BE2C (cell line): Measurements from ENCODE around the gene IL3.

Experiments
- DNase-seq: peaks from one replicate; pipeline ENCODE4 v3.0.0-alpha.2; 2020
- H3K27me3 ChIP-seq: fragments of 250-450 bp; sonication (Bioruptor Pico); 2 replicates; pipeline ENCODE4 v1.5.1; 2020; ENCODE audit warnings: mild to moderate bottlenecking
- H3K36me3 ChIP-seq: fragments of 250-450 bp; sonication (Bioruptor Pico); 2 replicates; pipeline ENCODE4 v1.5.1; 2020; ENCODE audit warnings: mild to moderate bottlenecking
- H3K4me1 ChIP-seq: fragments of 250-450 bp; sonication (Bioruptor Pico); 2 replicates; pipeline ENCODE4 v1.5.1; 2020
- H3K4me3 ChIP-seq: 2 replicates; pipeline ENCODE4 v1.5.1; 2011; ENCODE audit warnings: low read depth, low read length
- H3K9me3 ChIP-seq: fragments of 250-450 bp; sonication (Bioruptor Pico); 2 replicates; pipeline ENCODE4 v1.5.1; 2020
- CTCF ChIP-seq: IDR thresholded peaks from 2 replicates; pipeline ENCODE4 v1.5.1; 2012; ENCODE audit warnings: mild to moderate bottlenecking, low read depth, low read length

IL3 gene

GRCh38 chr5:132064140-132064539 lies 3.7 kb downstream of the IL3 start:
- DNase-seq = no peak
- H3K4me3 ChIP-seq = no peak overlapping the region
- no peaks in the 10 kb centered on the region for H3K27me3 ChIP-seq
- H3K4me1 ChIP-seq = peaks cover 4% of the 10 kb centered on the region
- H3K36me3 ChIP-seq = no peaks in the 10 kb centered on the region
- no peak for TF ChIP-seq CTCF
- no peaks in the 10 kb centered on the region for H3K9me3 ChIP-seq

GRCh38 chr5:132064738-132065331 lies 4.4 kb downstream of the IL3 start:
- no peaks in the 10 kb centered on the region for H3K9me3 ChIP-seq
- H3K36me3 ChIP-seq = no peaks in the 10 kb centered on the region
- H3K4me3 ChIP-seq = no peak overlapping the region
- H3K27me3 ChIP-seq = no peaks in the 10 kb centered on the region
- TF ChIP-seq CTCF = peak; percentile 99
- H3K4me1 ChIP-seq = peaks cover 4% of the 10 kb centered on the region
- DNase-seq = peak; percentile 86

- H3K9me3 ChIP-seq = no peaks in the 10 kb centered on the region
- TF ChIP-seq CTCF = peak; percentile 78
- peak; percentile 82 for DNase-seq
- H3K27me3 ChIP-seq = no peaks in the 10 kb centered on the region
- peaks cover 4% of the 10 kb centered on the region for H3K4me1 ChIP-seq
- H3K4me3 ChIP-seq = no peak overlapping the region
- no peaks in the 10 kb centered on the region for H3K36me3 ChIP-seq
Observed at GRCh38 chr5:132065351-132065937, 5.0 kb downstream of the IL3 start.

GRCh38 chr5:132065951-132066701 lies 5.7 kb downstream of the IL3 start:
- TF ChIP-seq CTCF = no peak
- H3K27me3 ChIP-seq = no peaks in the 10 kb centered on the region
- no peak for DNase-seq
- no peaks in the 10 kb centered on the region for H3K9me3 ChIP-seq
- H3K36me3 ChIP-seq = no peaks in the 10 kb centered on the region
- H3K4me3 ChIP-seq = no peak overlapping the region
- H3K4me1 ChIP-seq = peaks cover 4% of the 10 kb centered on the region

- H3K36me3 ChIP-seq = no peaks in the 10 kb centered on the region
- H3K4me3 ChIP-seq = no peak overlapping the region
- H3K4me1 ChIP-seq = peaks cover 4% of the 10 kb centered on the region
- no peak for DNase-seq
- TF ChIP-seq CTCF = no peak
- H3K9me3 ChIP-seq = no peaks in the 10 kb centered on the region
- no peaks in the 10 kb centered on the region for H3K27me3 ChIP-seq
Observed at GRCh38 chr5:132066871-132067270, 6.4 kb downstream of the IL3 start.

- H3K27me3 ChIP-seq = no peaks in the 10 kb centered on the region
- no peak for DNase-seq
- H3K36me3 ChIP-seq = no peaks in the 10 kb centered on the region
- peaks cover 4% of the 10 kb centered on the region for H3K4me1 ChIP-seq
- H3K4me3 ChIP-seq = no peak overlapping the region
- TF ChIP-seq CTCF = no peak
- no peaks in the 10 kb centered on the region for H3K9me3 ChIP-seq
Observed at GRCh38 chr5:132067451-132067850, 7.0 kb downstream of the IL3 start.
